ENCODE results near the gene KHSRP.

- TF ChIP-seq CTCF (IDR thresholded peaks at IDR 0.05) (no peak), POLR2A (IDR thresholded peaks at IDR 0.05) (no peak)
Observed at GRCh38 chr19:6443986-6444385, 19.4 kb upstream of the KHSRP start.
